ENCODE data around the gene SYTL2.

DNA sequence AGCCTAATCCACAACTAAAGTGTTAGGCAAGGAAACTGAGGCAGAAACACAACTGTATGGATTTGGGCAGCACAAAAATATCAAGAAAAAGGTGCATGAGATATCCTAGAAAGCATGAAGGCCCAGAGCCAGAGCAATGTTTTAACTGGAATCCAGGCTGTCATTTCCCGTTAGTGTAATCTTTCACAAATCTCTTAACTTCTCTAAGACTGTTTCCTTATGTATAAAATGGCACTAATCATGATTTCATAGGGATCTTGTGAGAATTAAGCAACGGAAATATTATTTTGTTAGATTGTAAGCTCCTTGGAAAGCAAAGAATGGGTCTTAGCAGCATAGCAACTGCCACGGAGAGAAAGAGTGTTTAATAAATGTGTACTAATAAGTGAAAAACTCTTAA is 14.7 kb upstream of the SYTL2 start:
- TF ChIP-seq, protein P1, sequence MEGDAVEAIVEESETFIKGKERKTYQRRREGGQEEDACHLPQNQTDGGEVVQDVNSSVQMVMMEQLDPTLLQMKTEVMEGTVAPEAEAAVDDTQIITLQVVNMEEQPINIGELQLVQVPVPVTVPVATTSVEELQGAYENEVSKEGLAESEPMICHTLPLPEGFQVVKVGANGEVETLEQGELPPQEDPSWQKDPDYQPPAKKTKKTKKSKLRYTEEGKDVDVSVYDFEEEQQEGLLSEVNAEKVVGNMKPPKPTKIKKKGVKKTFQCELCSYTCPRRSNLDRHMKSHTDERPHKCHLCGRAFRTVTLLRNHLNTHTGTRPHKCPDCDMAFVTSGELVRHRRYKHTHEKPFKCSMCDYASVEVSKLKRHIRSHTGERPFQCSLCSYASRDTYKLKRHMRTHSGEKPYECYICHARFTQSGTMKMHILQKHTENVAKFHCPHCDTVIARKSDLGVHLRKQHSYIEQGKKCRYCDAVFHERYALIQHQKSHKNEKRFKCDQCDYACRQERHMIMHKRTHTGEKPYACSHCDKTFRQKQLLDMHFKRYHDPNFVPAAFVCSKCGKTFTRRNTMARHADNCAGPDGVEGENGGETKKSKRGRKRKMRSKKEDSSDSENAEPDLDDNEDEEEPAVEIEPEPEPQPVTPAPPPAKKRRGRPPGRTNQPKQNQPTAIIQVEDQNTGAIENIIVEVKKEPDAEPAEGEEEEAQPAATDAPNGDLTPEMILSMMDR (conservative IDR thresholded peaks at IDR 0.05) = no peak
- TF ChIP-seq ZFX (IDR thresholded peaks at IDR 0.05) = no peak
